Frontal cortex (tissue), 4 donors: ENCODE results near the gene MYNN. TPM values are rescaled to one million over a fixed set of nuclear protein-coding genes. Genes with fewer than 3 reads are reported as not detected.
A peak's percentile ranks its signal among the peaks of the same experiment; 100 is the strongest.
"Not testable (repeated sequence)": the region's sequence is repeated elsewhere in the genome, so short reads cannot be mapped to it uniquely, and the experiment has no call there.

ENCODE experiments used
- DNase-seq, 2 donors: peaks; one replicate each; pipeline ENCODE4 v3.0.0; 2012; ENCODE audit warnings: low spot score in 2 of 2
- FAIRE-seq: peaks from 2 replicates; lab custom pipeline; 2012; peaks lifted over from hg19 to GRCh38; lab: Jason Lieb, UNC
- total RNA-seq: library from RNA; depleted of rRNA; stranded (reverse); fragments of >200 nt; gene quantifications from one replicate; pipeline ENCODE4 v1.2.3, GENCODE V29; 2014
- donor health status: control.
- donor health status: control.
- donor health status: control.

MYNN gene
- total RNA-seq: 44.4 TPM

- FAIRE-seq (no peak), DNase-seq (peak; percentile 73 to 80)
Observed at GRCh38 chr3:169772897-169773816, at the start of gene MYNN. Gene MYNN (plus strand): TSS chr3:169773396. CDS start chr3:169774296, 900 bp downstream.

GRCh38 chr3:169731857-169732256, 41.3 kb upstream of the MYNN start:
- not testable (repeated sequence) for DNase-seq, FAIRE-seq

- FAIRE-seq (no peak), DNase-seq (no peak)
Observed at GRCh38 chr3:169739067-169739466, 34.1 kb upstream of the MYNN start.

- peak in 1 of 2 donors; percentile 22 for DNase-seq
- FAIRE-seq: no peak
Observed at GRCh38 chr3:169744366-169745054, 28.7 kb upstream of the MYNN start.

- no peak for DNase-seq
- no peak for FAIRE-seq
Observed at GRCh38 chr3:169746924-169747323, 26.3 kb upstream of the MYNN start.

GRCh38 chr3:169748670-169749069, 24.5 kb upstream of the MYNN start:
- no peak for DNase-seq
- FAIRE-seq: no peak

GRCh38 chr3:169750665-169751064, 22.5 kb upstream of the MYNN start:
- DNase-seq: no peak
- FAIRE-seq: no peak

GRCh38 chr3:169751875-169752274, 21.3 kb upstream of the MYNN start:
- FAIRE-seq: no peak
- no peak for DNase-seq

- DNase-seq (no peak), FAIRE-seq (no peak)
Observed at GRCh38 chr3:169754711-169755110, 18.5 kb upstream of the MYNN start.

GRCh38 chr3:169755488-169755887, 17.7 kb upstream of the MYNN start:
- no peak for FAIRE-seq
- no peak for DNase-seq

- DNase-seq: no peak
- no peak for FAIRE-seq
Observed at GRCh38 chr3:169758359-169758994, 14.7 kb upstream of the MYNN start.

- no peak for FAIRE-seq
- no peak for DNase-seq
Observed at GRCh38 chr3:169759256-169759655, 13.9 kb upstream of the MYNN start.

GRCh38 chr3:169760479-169760878, 12.7 kb upstream of the MYNN start:
- DNase-seq (no peak), FAIRE-seq (no peak)

- peak; percentile 48 to 49 for DNase-seq
- FAIRE-seq: no peak
Observed at GRCh38 chr3:169764312-169764881, 8.8 kb upstream of the MYNN start.

- no peak for FAIRE-seq
- DNase-seq: peak; percentile 75 to 78
Observed at GRCh38 chr3:169764882-169765612, 8.1 kb upstream of the MYNN start, which contains the start of gene TERC. Gene TERC (minus strand): TSS chr3:169765060.

- FAIRE-seq (no peak), DNase-seq (peak; percentile 44 to 54)
Observed at GRCh38 chr3:169769287-169770181, 3.7 kb upstream of the MYNN start, which contains the start of gene ACTRT3. Gene ACTRT3 (minus strand): TSS chr3:169769561. CDS start chr3:169769520, 41 bp downstream.

GRCh38 chr3:169771497-169772304, 1.5 kb upstream of the MYNN start:
- peak; percentile 77 for FAIRE-seq
- peak; percentile 22 to 51 for DNase-seq
